LNCaP clone FGC (cell line): Measurements from ENCODE around the gene CYTH4.

Source experiments
- DNase-seq: peaks from one replicate; pipeline ENCODE4 v3.0.0-alpha.2; 2011; ENCODE audit warnings: low read depth
- H3K4me3 ChIP-seq: 2 replicates; pipeline ENCODE4 v1.5.1; 2011; ENCODE audit warnings: mild to moderate bottlenecking, low read depth, low read length, control low read depth
- CTCF ChIP-seq: IDR thresholded peaks from 2 replicates; pipeline ENCODE4 v1.5.1; 2012; ENCODE audit warnings: mild to moderate bottlenecking; ENCODE audit not compliant: control insufficient read depth, insufficient read depth; ENCODE audit errors: extremely low read depth

Gene CYTH4

GRCh38 chr22:37259540-37260029, 22.7 kb upstream of the CYTH4 start:
- peak; percentile 63 for TF ChIP-seq CTCF
- H3K4me3 ChIP-seq = no peak overlapping the region
- peak; percentile 13 for DNase-seq

- DNase-seq = no peak
- no peak overlapping the region for H3K4me3 ChIP-seq
- TF ChIP-seq CTCF = no peak
These were observed 22.0 kb upstream of the CYTH4 start for GRCh38 chr22:37260155-37260795.

- H3K4me3 ChIP-seq = no peak overlapping the region
- TF ChIP-seq CTCF = peak; percentile 78
- DNase-seq = no peak
These were observed 21.4 kb upstream of the CYTH4 start for GRCh38 chr22:37260901-37261336.

GRCh38 chr22:37262346-37262745, 20.0 kb upstream of the CYTH4 start:
- DNase-seq = no peak
- no peak overlapping the region for H3K4me3 ChIP-seq
- TF ChIP-seq CTCF = no peak

- DNase-seq = no peak
- H3K4me3 ChIP-seq = no peak overlapping the region
- no peak for TF ChIP-seq CTCF
These were observed 18.1 kb upstream of the CYTH4 start for GRCh38 chr22:37263966-37264887.

GRCh38 chr22:37266581-37267134, 15.7 kb upstream of the CYTH4 start:
- no peak for TF ChIP-seq CTCF
- no peak overlapping the region for H3K4me3 ChIP-seq
- DNase-seq = no peak
